Measurements from ENCODE around the gene S100B.
"Not testable (repeated sequence)": the region's sequence is repeated elsewhere in the genome, so short reads cannot be mapped to it uniquely, and the experiment has no call there.

DNA sequence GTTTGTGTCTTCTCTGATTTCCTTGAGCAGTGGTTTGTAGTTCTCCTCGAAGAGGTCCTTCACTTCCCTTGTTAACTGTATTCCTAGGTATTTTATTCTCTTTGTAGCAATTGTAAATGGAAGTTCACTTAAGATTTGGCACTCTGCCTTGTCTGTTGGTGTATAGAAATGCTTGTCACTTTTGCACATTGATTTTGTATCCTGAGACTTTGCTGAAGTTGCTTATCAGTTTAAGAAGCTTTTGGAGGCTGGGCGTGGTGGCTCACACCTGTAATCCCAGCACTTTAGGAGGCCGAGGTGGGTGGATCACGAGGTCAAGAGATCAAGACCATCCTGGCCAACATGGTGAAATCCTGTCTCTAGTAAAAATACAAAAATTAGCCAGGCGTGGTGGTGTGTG, 27.1 kb downstream of the S100B start:
- TF ChIP-seq, protein P1, sequence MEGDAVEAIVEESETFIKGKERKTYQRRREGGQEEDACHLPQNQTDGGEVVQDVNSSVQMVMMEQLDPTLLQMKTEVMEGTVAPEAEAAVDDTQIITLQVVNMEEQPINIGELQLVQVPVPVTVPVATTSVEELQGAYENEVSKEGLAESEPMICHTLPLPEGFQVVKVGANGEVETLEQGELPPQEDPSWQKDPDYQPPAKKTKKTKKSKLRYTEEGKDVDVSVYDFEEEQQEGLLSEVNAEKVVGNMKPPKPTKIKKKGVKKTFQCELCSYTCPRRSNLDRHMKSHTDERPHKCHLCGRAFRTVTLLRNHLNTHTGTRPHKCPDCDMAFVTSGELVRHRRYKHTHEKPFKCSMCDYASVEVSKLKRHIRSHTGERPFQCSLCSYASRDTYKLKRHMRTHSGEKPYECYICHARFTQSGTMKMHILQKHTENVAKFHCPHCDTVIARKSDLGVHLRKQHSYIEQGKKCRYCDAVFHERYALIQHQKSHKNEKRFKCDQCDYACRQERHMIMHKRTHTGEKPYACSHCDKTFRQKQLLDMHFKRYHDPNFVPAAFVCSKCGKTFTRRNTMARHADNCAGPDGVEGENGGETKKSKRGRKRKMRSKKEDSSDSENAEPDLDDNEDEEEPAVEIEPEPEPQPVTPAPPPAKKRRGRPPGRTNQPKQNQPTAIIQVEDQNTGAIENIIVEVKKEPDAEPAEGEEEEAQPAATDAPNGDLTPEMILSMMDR (IDR thresholded peaks at IDR 0.05) = not testable (repeated sequence)
- not testable (repeated sequence) for TF ChIP-seq POLR2A (IDR thresholded peaks at IDR 0.05)

All from Peyer's patch (tissue), 4 donors.